ENCODE data around the gene PSKH1.
A peak's percentile ranks its signal among the peaks of the same experiment; 100 is the strongest.
"Not testable (repeated sequence)": the region's sequence is repeated elsewhere in the genome, so short reads cannot be mapped to it uniquely, and the experiment has no call there.

PSKH1 gene

GRCh38 chr16:67892899-67893742 is at the start of gene PSKH1:
TSS of gene PSKH1 (plus strand) at chr16:67893254. CDS start at chr16:67908750, 15,496 bp downstream.
- DNase-seq: peak; percentile 99

- no peak for DNase-seq
These were observed 49.7 kb upstream of the PSKH1 start for GRCh38 chr16:67843343-67843765.

- no peak for DNase-seq
These were observed 48.6 kb upstream of the PSKH1 start for GRCh38 chr16:67844497-67844896.

GRCh38 chr16:67845291-67846062 is 47.6 kb upstream of the PSKH1 start:
- no peak for DNase-seq

- DNase-seq: no peak
These were observed 47.1 kb upstream of the PSKH1 start for GRCh38 chr16:67846063-67846319.

- DNase-seq: peak; percentile 98
These were observed 46.6 kb upstream of the PSKH1 start, which contains the start of gene NUTF2 for GRCh38 chr16:67846320-67847063. TSS of gene NUTF2 (plus strand) at chr16:67846933. CDS start at chr16:67865131, 18,198 bp downstream.

- peak; percentile 41 for DNase-seq
These were observed 45.8 kb upstream of the PSKH1 start, which contains the start of gene CENPT for GRCh38 chr16:67847064-67847861. TSS of gene CENPT (minus strand) at chr16:67847693. CDS start at chr16:67833859, 13,834 bp downstream.

GRCh38 chr16:67848118-67848517 is 44.9 kb upstream of the PSKH1 start:
- DNase-seq: no peak

GRCh38 chr16:67853670-67854069 is 39.4 kb upstream of the PSKH1 start:
- no peak for DNase-seq

- no peak for DNase-seq
These were observed 37.3 kb upstream of the PSKH1 start for GRCh38 chr16:67855789-67856188.

GRCh38 chr16:67856927-67857546 is 36.0 kb upstream of the PSKH1 start:
- DNase-seq: no peak

GRCh38 chr16:67857547-67858233 is 35.4 kb upstream of the PSKH1 start:
- DNase-seq: peak; percentile 63

- no peak for DNase-seq
These were observed 34.6 kb upstream of the PSKH1 start for GRCh38 chr16:67858500-67858899.

- no peak for DNase-seq
These were observed 32.3 kb upstream of the PSKH1 start for GRCh38 chr16:67860589-67861398.

GRCh38 chr16:67861877-67862276 is 31.2 kb upstream of the PSKH1 start:
- DNase-seq: no peak

GRCh38 chr16:67862623-67863583 is 30.2 kb upstream of the PSKH1 start:
- DNase-seq: peak; percentile 80

GRCh38 chr16:67864044-67864443 is 29.0 kb upstream of the PSKH1 start:
- not testable (repeated sequence) for DNase-seq

- no peak for DNase-seq
These were observed 28.5 kb upstream of the PSKH1 start for GRCh38 chr16:67864594-67864993.

GRCh38 chr16:67865318-67865717 is 27.7 kb upstream of the PSKH1 start:
- DNase-seq: no peak

All from femur (tissue), 1 donor.